ENCODE measurements around the gene UQCRQ.

GRCh38 chr5:132834057-132834456, 32.4 kb upstream of the UQCRQ start:
- TF ChIP-seq PPARA (CRISPR knock-in tag; IDR thresholded peaks at IDR 0.05; ENCODE audit: borderline replicate concordance): no peak
- no peak for TF ChIP-seq ZNF70 (CRISPR knock-in tag; IDR thresholded peaks at IDR 0.05)
- TF ChIP-seq PATZ1 (CRISPR knock-in tag; IDR thresholded peaks at IDR 0.05; ENCODE audit: borderline replicate concordance): no peak
- no peak for TF ChIP-seq CSDC2 (CRISPR knock-in tag; IDR thresholded peaks at IDR 0.05)
- TF ChIP-seq BACH2 (CRISPR knock-in tag; IDR thresholded peaks at IDR 0.05; ENCODE audit: borderline replicate concordance): no peak
- no peak for TF ChIP-seq ZFP3 (CRISPR knock-in tag; IDR thresholded peaks at IDR 0.05)
- TF ChIP-seq CREB5 (CRISPR knock-in tag; IDR thresholded peaks at IDR 0.05; ENCODE audit: low read depth): no peak
- TF ChIP-seq ZFP30 (CRISPR knock-in tag; IDR thresholded peaks at IDR 0.05): no peak
- TF ChIP-seq ZNF8 (CRISPR knock-in tag; IDR thresholded peaks at IDR 0.05): no peak
- no peak for TF ChIP-seq CSRNP3 (CRISPR knock-in tag; IDR thresholded peaks at IDR 0.05)
- TF ChIP-seq SNAI2 (CRISPR knock-in tag; IDR thresholded peaks at IDR 0.05): no peak
- TF ChIP-seq ISL1 (CRISPR knock-in tag; IDR thresholded peaks at IDR 0.05): no peak
- TF ChIP-seq TCF4 (CRISPR knock-in tag; IDR thresholded peaks at IDR 0.05; ENCODE audit: borderline replicate concordance): no peak

All from SK-N-SH treated with all-trans-retinoic acid at 6 μM for 48 hours (cell line).